Measurements from ENCODE around the gene DCX.

The DCX gene

DNA sequence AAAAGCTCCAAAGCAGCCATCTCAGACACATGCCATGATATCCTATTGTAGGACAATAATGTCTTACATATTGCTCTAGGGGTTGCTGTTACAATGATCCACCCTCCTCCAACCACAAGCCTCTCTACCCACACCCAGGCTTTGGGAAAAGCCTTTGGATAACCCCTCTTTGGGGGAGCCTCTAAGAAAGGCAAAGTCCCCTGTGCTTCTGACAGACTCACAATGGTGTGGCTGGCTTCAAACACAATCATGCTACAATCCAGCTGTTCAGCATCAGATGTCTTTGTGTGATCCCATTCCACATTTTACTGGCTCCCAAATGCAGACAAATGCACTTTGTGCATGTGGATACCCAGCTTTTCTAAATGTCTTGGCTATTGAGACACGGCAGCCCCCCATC is 75.9 kb downstream of the DCX start:
- TF ChIP-seq, protein P1, sequence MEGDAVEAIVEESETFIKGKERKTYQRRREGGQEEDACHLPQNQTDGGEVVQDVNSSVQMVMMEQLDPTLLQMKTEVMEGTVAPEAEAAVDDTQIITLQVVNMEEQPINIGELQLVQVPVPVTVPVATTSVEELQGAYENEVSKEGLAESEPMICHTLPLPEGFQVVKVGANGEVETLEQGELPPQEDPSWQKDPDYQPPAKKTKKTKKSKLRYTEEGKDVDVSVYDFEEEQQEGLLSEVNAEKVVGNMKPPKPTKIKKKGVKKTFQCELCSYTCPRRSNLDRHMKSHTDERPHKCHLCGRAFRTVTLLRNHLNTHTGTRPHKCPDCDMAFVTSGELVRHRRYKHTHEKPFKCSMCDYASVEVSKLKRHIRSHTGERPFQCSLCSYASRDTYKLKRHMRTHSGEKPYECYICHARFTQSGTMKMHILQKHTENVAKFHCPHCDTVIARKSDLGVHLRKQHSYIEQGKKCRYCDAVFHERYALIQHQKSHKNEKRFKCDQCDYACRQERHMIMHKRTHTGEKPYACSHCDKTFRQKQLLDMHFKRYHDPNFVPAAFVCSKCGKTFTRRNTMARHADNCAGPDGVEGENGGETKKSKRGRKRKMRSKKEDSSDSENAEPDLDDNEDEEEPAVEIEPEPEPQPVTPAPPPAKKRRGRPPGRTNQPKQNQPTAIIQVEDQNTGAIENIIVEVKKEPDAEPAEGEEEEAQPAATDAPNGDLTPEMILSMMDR (IDR thresholded peaks at IDR 0.05; ENCODE audit: insufficient read depth, low read length, poor library complexity, severe bottlenecking), result no peak
- Histone ChIP-seq H3K36me3 (ENCODE audit: control insufficient read depth, insufficient read depth, low read length) (no peaks in the 10 kb centered on the region), H3K27me3 (replicated peaks; ENCODE audit: control insufficient read depth, insufficient read depth, low read length) (no peaks in the 10 kb centered on the region; the same call in 1 of the 2 replicates), H3K4me3 (replicated peaks; ENCODE audit: low read depth, low read length) (no peak overlapping the region)
- no peak for DNase-seq (ENCODE audit: extremely low read depth, insufficient read length)

DNA sequence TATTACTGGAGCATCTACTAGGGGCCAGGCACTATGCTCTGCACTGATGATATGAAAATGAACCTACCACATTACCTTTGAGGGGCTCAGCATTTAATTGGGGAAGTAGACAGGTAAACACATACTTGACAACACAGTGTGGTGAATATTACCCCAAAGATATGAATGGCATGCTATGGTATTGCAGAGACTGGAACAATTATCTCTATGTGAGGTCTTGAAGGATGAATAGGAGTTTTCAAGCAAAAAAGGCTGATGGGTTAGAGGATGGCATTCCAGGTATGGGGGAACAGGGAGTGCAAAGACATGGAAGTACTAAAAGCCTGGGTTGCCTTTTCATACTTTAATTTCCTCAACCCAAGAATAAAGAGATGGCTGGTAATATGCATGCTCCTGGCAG is 82.6 kb downstream of the DCX start:
- DNase-seq (ENCODE audit: extremely low read depth, insufficient read length), result no peak
- TF ChIP-seq, protein P1 (IDR thresholded peaks at IDR 0.05; ENCODE audit: insufficient read depth, low read length, poor library complexity, severe bottlenecking), result no peak
- Histone ChIP-seq H3K36me3 (ENCODE audit: control insufficient read depth, insufficient read depth, low read length) (no peaks in the 10 kb centered on the region), H3K27me3 (replicated peaks; ENCODE audit: control insufficient read depth, insufficient read depth, low read length) (no peaks in the 10 kb centered on the region; the same call in 1 of the 2 replicates), H3K4me3 (replicated peaks; ENCODE audit: low read depth, low read length) (no peak overlapping the region)

DNA sequence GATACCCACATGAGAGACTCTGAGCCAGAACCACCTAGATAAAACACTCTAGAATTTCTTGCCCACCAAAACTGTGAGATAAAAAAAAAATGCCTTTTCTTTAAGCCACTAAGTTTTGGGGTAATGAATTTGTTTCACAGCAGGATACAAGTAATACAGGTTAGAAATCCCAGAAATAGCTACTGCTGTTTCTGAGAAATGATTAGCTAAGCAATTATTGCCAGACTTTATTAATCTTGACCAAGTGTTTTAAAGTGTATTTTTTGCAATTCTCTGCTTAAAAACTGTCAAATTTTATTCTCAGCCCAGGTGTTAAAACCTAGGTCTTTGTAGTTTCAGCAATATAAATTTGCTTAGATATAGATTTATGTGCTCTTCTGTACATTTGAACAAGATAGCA is 83.1 kb downstream of the DCX start:
- no peaks in the 10 kb centered on the region for H3K36me3 ChIP-seq (ENCODE audit: control insufficient read depth, insufficient read depth, low read length)
- no peaks in the 10 kb centered on the region; the same call in 1 of the 2 replicates for H3K27me3 ChIP-seq (replicated peaks; ENCODE audit: control insufficient read depth, insufficient read depth, low read length)
- H3K4me3 ChIP-seq (replicated peaks; ENCODE audit: low read depth, low read length), result no peak overlapping the region
- no peak for DNase-seq (ENCODE audit: extremely low read depth, insufficient read length)
- TF ChIP-seq, protein P1 (IDR thresholded peaks at IDR 0.05; ENCODE audit: insufficient read depth, low read length, poor library complexity, severe bottlenecking), result no peak

DNA sequence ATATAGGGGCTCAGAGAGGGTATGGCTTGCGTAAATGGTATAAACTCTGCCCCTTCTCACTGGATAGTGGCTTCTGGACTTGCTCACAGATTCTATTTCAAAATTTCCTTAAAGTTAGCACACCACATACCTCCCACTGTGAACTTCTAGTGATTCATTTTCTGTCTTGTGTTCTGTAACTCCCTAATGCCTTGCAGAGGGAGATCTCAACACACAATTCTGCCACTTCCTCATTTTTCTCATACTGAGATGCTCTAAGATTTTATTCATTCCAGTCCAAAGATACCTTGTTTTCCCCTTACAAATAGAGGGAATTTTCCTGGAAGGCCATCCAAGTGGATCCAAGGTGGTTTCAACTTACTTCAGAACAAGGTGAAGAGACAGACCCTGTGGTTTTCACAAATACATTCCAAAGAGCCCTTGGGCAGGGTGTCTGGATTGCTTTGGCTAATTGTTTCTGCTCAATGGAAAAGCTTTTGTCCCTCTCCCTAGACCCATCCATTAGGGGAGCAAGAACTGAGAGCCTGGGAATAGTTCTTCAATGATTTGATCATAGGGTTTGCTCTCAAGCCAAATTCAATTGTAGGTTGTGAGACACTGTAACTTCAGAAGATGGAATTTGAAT is 89.6 kb downstream of the DCX start:
- TF ChIP-seq, protein P1 (IDR thresholded peaks at IDR 0.05; ENCODE audit: insufficient read depth, low read length, poor library complexity, severe bottlenecking), result no peak
- Histone ChIP-seq H3K27me3 (replicated peaks; ENCODE audit: control insufficient read depth, insufficient read depth, low read length) (no peaks in the 10 kb centered on the region), H3K36me3 (ENCODE audit: control insufficient read depth, insufficient read depth, low read length) (no peaks in the 10 kb centered on the region), H3K4me3 (replicated peaks; ENCODE audit: low read depth, low read length) (no peak overlapping the region)
- no peak for DNase-seq (ENCODE audit: extremely low read depth, insufficient read length)

DNA sequence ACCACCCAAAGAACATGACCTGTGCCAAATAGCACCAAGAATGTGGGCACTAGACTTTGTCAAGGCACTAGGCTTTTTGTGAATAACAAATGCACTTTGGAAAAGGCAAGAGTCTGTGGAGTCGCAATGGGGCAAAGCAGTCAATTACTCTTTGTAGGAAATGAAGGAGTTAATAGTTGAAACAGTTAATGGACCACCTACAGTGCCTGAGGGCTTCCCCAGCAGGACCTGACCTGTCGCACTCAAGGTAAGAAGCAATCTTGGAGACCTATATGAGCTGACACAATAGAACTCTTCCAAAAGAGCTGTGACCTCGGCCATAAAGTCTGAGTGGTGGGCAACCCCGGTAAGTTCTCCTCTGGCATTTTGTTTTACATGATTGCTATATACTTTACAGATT is 92.5 kb downstream of the DCX start:
- H3K4me3 ChIP-seq (replicated peaks; ENCODE audit: low read depth, low read length), result no peak overlapping the region
- TF ChIP-seq, protein P1 (IDR thresholded peaks at IDR 0.05; ENCODE audit: insufficient read depth, low read length, poor library complexity, severe bottlenecking), result no peak
- no peak for DNase-seq (ENCODE audit: extremely low read depth, insufficient read length)

DNA sequence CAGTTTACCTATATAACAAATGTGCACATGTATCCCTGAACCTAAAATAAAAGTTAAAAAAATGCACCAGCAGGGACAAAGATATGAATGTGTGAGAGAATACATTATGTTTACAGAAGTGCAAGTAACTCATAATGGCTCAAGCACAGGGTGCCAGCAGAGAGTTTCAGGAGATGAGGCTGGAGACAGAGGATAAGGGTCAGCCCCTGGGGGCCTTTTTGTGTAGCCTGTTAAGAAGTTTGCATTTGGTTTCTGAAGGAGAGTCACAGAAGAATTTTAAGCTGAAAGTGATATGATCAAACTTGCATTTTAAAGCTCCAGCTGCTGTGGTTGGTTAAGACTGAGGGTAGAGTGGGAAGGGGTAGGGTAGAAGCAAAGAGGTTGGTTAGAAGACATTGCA is 93.1 kb downstream of the DCX start:
- H3K27me3 ChIP-seq (replicated peaks; ENCODE audit: control insufficient read depth, insufficient read depth, low read length), result no peaks in the 10 kb centered on the region
- TF ChIP-seq, protein P1 (IDR thresholded peaks at IDR 0.05; ENCODE audit: insufficient read depth, low read length, poor library complexity, severe bottlenecking), result no peak
- no peak for DNase-seq (ENCODE audit: extremely low read depth, insufficient read length)
- H3K36me3 ChIP-seq (ENCODE audit: control insufficient read depth, insufficient read depth, low read length), result no peaks in the 10 kb centered on the region
- H3K4me3 ChIP-seq (replicated peaks; ENCODE audit: low read depth, low read length), result no peak overlapping the region

More for the DNA sequence above, 92.5 kb downstream of the DCX start:
- no peaks in the 10 kb centered on the region for H3K27me3 ChIP-seq (replicated peaks; ENCODE audit: control insufficient read depth, insufficient read depth, low read length)
- H3K36me3 ChIP-seq (ENCODE audit: control insufficient read depth, insufficient read depth, low read length), result no peaks in the 10 kb centered on the region

Data from GM06990 (cell line).